Loucy (cell line): Measurements from ENCODE around the gene NFYB.

Experiments used
- CTCF ChIP-seq: fragments of 200-600 bp; sonication (generic); conservative IDR thresholded peaks from 2 replicates; pipeline ENCODE4 v1.5.1; 2014; ENCODE audit warnings: mild to moderate bottlenecking, antibody characterized with exemption, low read length
- EZH2phosphoT487 ChIP-seq: fragments of 200-600 bp; IDR thresholded peaks from 2 replicates; pipeline ENCODE4 v1.6.1; 2018; ENCODE audit warnings: antibody characterized with exemption, mild to moderate bottlenecking, moderate library complexity, borderline replicate concordance

DNA sequence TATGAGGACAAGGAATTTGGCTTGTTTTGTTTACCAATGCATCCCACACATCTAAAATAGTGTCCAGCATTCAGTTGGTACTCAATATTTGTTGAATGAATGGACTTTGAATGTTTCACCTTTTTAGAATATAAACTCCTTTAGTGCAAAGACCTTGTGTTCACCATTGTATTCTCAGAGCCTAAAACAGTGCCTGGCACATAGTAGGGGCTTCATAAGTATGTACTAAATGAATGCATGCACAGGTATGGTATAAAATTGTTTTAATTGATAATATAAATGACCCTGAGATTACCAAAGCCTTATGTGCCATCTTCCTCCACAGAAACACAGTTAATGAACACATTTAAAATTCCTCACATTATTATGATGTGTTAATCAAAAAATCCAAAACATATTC, 5.0 kb upstream of the NFYB start:
- no peak for TF ChIP-seq CTCF
- TF ChIP-seq EZH2phosphoT487 = no peak
